Measurements from ENCODE around the gene NFAT5. TPM values are rescaled to one million over a fixed set of nuclear protein-coding genes. Genes with fewer than 3 reads are reported as not detected.
"Not testable (repeated sequence)": the region's sequence is repeated elsewhere in the genome, so short reads cannot be mapped to it uniquely, and the experiment has no call there.

Gene NFAT5
- total RNA-seq, 2 donors from 2014 or later = 41.4 to 52.7 TPM

DNA sequence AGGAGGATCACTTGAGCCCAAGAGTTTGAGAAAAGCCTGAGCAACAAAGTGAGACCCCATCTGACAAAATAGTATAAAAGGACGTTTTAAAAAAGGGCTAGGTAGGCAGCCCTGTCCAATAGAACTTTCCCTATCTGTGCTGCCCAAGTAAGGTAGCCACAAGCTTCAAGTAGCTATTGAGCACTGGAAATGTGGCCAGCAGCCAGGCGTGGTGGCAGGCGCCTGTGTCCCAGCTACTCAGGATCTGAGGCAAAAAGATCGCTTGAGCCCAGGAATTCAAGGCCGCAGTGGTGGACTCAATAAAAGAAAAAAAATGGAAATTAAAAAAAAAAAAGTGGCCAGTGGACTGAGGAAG lies 162.1 kb downstream of the NFAT5 start:
- intact Hi-C loops (cut with DNase I) = no loop called here
- no peaks in the 10 kb centered on the region for H3K36me3 ChIP-seq
- TF ChIP-seq, protein P1, sequence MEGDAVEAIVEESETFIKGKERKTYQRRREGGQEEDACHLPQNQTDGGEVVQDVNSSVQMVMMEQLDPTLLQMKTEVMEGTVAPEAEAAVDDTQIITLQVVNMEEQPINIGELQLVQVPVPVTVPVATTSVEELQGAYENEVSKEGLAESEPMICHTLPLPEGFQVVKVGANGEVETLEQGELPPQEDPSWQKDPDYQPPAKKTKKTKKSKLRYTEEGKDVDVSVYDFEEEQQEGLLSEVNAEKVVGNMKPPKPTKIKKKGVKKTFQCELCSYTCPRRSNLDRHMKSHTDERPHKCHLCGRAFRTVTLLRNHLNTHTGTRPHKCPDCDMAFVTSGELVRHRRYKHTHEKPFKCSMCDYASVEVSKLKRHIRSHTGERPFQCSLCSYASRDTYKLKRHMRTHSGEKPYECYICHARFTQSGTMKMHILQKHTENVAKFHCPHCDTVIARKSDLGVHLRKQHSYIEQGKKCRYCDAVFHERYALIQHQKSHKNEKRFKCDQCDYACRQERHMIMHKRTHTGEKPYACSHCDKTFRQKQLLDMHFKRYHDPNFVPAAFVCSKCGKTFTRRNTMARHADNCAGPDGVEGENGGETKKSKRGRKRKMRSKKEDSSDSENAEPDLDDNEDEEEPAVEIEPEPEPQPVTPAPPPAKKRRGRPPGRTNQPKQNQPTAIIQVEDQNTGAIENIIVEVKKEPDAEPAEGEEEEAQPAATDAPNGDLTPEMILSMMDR (IDR thresholded peaks at IDR 0.05) = no peak
- TF ChIP-seq POLR2A (IDR thresholded peaks at IDR 0.05) = no peak
- TF ChIP-seq POLR2AphosphoS5 (IDR thresholded peaks at IDR 0.05) = no peak
- H3K4me3 ChIP-seq = no peak overlapping the region
- no peaks in the 10 kb centered on the region for H3K27me3 ChIP-seq (replicated peaks; ENCODE audit: insufficient read depth)
- H3K4me1 ChIP-seq (replicated peaks) = peaks cover 3% of the 10 kb centered on the region
- no peaks in the 10 kb centered on the region for H3K9me3 ChIP-seq
- peak overlapping the region in 1 of 2 donors; percentile 57 for H3K27ac ChIP-seq
- DNase-seq (ENCODE audit: low spot score) = no peak
- 89% methylated on average over 5 of the region's 5 CpGs for WGBS

DNA sequence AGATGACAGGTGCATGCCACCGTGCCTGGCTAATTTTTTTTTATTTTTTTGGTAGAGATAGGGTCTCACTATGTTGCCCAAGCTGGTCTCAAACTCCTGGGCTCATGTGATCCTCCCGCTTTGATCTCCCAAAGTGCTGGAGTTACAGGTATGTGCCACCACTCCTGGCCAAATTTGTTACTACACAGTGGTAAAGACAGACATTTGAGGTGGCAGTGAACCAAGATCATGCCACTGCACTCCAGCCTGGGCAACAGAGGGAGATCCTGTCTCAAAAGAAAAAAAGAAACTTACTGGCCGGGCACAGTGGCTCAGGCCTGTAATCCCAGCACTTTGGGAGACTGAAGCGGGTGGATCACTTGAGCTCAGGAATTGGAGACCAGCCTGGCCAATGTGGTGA lies 163.3 kb downstream of the NFAT5 start:
- H3K4me1 ChIP-seq (replicated peaks); H3K4me3 ChIP-seq; H3K9me3 ChIP-seq; H3K27me3 ChIP-seq (replicated peaks; ENCODE audit: insufficient read depth); H3K36me3 ChIP-seq; H3K27ac ChIP-seq; DNase-seq (ENCODE audit: low spot score); intact Hi-C loops (cut with DNase I): not testable (repeated sequence)
- 94% methylated on average over 4 of the region's 4 CpGs for WGBS

DNA sequence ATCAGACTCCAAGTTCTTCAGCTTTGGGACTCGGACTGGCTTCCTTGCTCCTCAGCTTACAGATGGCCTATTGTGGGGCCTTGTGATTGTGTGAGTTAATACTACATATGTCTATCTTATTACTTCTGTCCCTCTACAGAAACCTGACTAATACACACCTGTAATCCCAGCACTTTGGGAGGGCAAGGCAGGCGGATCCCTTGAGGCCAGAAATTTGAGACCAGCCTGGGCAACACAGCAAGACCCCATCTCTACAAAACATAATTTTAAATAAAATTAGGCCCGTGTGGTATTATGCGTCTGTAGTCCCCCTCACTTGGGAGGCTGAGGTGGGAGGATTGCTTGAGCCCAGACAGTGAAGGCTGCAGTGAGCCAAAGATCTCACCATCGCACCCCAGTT lies 165.5 kb downstream of the NFAT5 start:
- H3K9me3 ChIP-seq; intact Hi-C loops (cut with DNase I); H3K27ac ChIP-seq; H3K36me3 ChIP-seq; H3K4me3 ChIP-seq; H3K4me1 ChIP-seq (replicated peaks); H3K27me3 ChIP-seq (replicated peaks; ENCODE audit: insufficient read depth); DNase-seq (ENCODE audit: low spot score): not testable (repeated sequence)
- 92% methylated on average over 5 of the region's 5 CpGs for WGBS

DNA sequence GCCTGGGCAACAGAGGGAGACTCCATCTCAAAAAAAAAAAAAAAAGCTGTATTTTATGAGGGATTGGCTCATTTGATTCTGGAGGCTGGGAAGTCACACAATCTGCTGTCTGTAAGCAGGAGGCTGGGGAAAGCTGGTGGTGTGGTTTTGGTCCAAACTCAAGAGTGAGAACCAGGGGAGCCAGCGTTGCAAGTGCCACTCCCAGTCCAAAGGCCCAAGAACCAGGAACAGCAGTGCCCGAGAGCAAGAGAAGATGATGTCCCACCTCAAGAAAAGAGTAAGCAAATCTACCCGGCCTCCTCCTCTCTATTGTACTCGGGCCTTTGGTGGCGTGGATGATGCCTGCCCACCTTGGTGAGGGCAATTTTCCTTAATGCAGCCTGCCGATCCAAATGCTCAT lies 166.3 kb downstream of the NFAT5 start:
- TF ChIP-seq POLR2A (IDR thresholded peaks at IDR 0.05) (no peak), POLR2AphosphoS5 (IDR thresholded peaks at IDR 0.05) (no peak)
- TF ChIP-seq, protein P1 (IDR thresholded peaks at IDR 0.05) = no peak
- H3K4me1 ChIP-seq (replicated peaks) = peaks cover under 1% of the 10 kb centered on the region
- no peaks in the 10 kb centered on the region for H3K9me3 ChIP-seq
- no peak overlapping the region for H3K4me3 ChIP-seq
- no peaks in the 10 kb centered on the region for H3K27me3 ChIP-seq (replicated peaks; ENCODE audit: insufficient read depth)
- intact Hi-C loops (cut with DNase I) = no loop called here
- no peak overlapping the region for H3K27ac ChIP-seq
- DNase-seq (ENCODE audit: low spot score) = no peak
- 84% methylated on average over 6 of the region's 6 CpGs for WGBS
- no peaks in the 10 kb centered on the region for H3K36me3 ChIP-seq

DNA sequence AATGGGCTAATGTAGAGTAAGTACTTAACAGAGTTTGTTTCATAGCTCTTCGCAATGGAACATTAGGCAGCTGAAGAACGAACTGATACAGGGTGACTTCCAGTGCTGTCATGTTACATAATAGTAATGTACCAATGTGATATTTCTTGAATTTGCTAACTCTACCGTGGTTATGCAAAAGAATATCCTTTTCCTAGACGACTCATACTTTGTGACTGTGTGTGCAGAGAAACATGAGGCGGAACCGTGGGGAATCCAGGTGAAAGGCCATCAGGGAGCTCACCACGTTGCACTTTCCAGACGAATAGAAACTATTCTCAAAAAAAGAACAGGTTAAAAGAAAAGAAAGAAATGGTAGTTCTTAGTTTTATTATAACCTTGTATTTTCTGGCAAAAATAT lies 175.8 kb downstream of the NFAT5 start:
- H3K27me3 ChIP-seq (replicated peaks; ENCODE audit: insufficient read depth) = no peaks in the 10 kb centered on the region
- H3K36me3 ChIP-seq = peaks cover 7 to 11% of the 10 kb centered on the region in 2 donors
- 60% methylated on average over 8 of the region's 8 CpGs for WGBS
- H3K4me1 ChIP-seq (replicated peaks) = no peaks in the 10 kb centered on the region
- TF ChIP-seq, protein P1 (IDR thresholded peaks at IDR 0.05) = no peak
- TF ChIP-seq POLR2AphosphoS5 (IDR thresholded peaks at IDR 0.05) (no peak), POLR2A (IDR thresholded peaks at IDR 0.05) (no peak)
- no peak overlapping the region for H3K27ac ChIP-seq
- no peak for DNase-seq (ENCODE audit: low spot score)
- no peaks in the 10 kb centered on the region for H3K9me3 ChIP-seq
- intact Hi-C loops (cut with DNase I) = no loop called here
- no peak overlapping the region for H3K4me3 ChIP-seq

DNA sequence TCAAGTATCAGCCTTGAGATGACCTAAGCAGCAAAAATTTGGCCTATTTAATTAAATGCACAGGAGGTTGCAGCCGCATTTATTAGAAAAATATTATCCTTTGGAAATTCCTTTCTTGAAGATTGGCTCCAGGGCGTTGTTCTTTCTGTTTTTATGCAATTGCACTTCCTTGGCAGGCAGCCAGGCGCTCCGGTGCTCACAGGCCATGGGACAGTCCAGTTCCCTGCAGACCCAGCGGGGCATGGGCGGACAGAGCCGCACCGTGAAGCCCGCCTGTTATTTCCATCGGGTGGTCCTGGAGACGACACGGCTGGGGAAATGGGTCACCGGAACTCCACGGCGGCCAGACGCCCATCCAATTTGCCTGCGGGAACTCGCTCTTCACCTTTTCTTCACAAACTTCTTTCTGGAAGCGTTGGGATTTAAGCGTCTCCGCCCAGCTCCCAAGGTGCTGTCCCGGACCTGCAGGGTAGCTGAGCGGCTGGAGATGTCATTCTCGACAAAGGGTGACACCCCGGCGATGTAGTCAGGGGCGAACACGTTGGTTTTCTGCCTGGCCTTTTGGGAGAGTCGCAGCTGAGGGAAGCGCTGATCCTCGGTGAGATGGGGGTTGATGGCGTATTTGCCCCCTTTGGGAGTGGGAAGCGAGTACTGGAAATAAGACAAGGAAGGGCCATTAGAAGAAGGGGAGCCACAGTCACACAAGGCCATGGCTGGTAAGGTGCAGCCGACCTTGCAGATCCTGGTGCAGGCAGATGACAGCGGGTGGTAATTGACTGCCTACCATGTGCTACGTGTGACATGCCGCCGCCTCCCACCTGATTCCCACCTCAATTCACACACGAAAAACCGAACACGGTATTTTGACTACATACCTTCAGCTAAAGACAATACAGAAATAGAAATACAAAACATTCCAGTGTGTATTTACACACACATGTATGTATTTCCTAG lies 176.5 kb downstream of the NFAT5 start:
- no peak for TF ChIP-seq POLR2AphosphoS5 (IDR thresholded peaks at IDR 0.05)
- no peak for TF ChIP-seq POLR2A (IDR thresholded peaks at IDR 0.05)
- TF ChIP-seq, protein P1 (IDR thresholded peaks at IDR 0.05) = no peak
- DNase-seq (ENCODE audit: low spot score) = peak; percentile 78
- Histone ChIP-seq H3K36me3 (peaks cover 7 to 11% of the 10 kb centered on the region in 2 donors), H3K4me1 (replicated peaks) (no peaks in the 10 kb centered on the region), H3K27ac (no peak overlapping the region), H3K27me3 (replicated peaks; ENCODE audit: insufficient read depth) (no peaks in the 10 kb centered on the region), H3K4me3 (no peak overlapping the region), H3K9me3 (no peaks in the 10 kb centered on the region)
- intact Hi-C loops (cut with DNase I) = no loop called here
- 78% methylated on average over 41 of the region's 41 CpGs for WGBS

Measured in prostate gland (tissue), 2 donors.